ENCODE results near the gene FBXO42.

FBXO42 gene

GRCh38 chr1:16298653-16299052 lies 53.6 kb downstream of the FBXO42 start:
- no peak for TF ChIP-seq RAD21 (IDR thresholded peaks at IDR 0.05; ENCODE audit: low read depth)
- TF ChIP-seq TEAD4 (IDR thresholded peaks at IDR 0.05), result no peak
- no peak for TF ChIP-seq ZBTB7A (IDR thresholded peaks at IDR 0.05; ENCODE audit: low read depth)
- no peak for TF ChIP-seq EGR1 (IDR thresholded peaks at IDR 0.05)

- TF ChIP-seq FOXM1 (IDR thresholded peaks at IDR 0.05; ENCODE audit: borderline replicate concordance, low read depth), result no peak
- no peak for TF ChIP-seq TAF1 (IDR thresholded peaks at IDR 0.05; ENCODE audit: low read depth)
- TF ChIP-seq ZBTB7A (IDR thresholded peaks at IDR 0.05; ENCODE audit: low read depth), result no peak
- TF ChIP-seq USF1 (IDR thresholded peaks at IDR 0.05), result no peak
- no peak for TF ChIP-seq RAD21 (IDR thresholded peaks at IDR 0.05; ENCODE audit: low read depth)
- no peak for TF ChIP-seq EGR1 (IDR thresholded peaks at IDR 0.05)
- TF ChIP-seq YY1 (IDR thresholded peaks at IDR 0.05; ENCODE audit: low read depth), result no peak
- TF ChIP-seq TCF12 (IDR thresholded peaks at IDR 0.05; ENCODE audit: low read depth), result no peak
These were observed 55.6 kb downstream of the FBXO42 start for GRCh38 chr1:16296643-16297042.

GRCh38 chr1:16294219-16295212 lies 57.8 kb downstream of the FBXO42 start:
- TF ChIP-seq TCF12 (IDR thresholded peaks at IDR 0.05; ENCODE audit: low read depth) (no peak), RAD21 (IDR thresholded peaks at IDR 0.05; ENCODE audit: low read depth) (no peak), FOXM1 (IDR thresholded peaks at IDR 0.05; ENCODE audit: borderline replicate concordance, low read depth) (no peak), ZBTB7A (IDR thresholded peaks at IDR 0.05; ENCODE audit: low read depth) (no peak), MAX (IDR thresholded peaks at IDR 0.05) (no peak), CEBPB (IDR thresholded peaks at IDR 0.05) (no peak), YY1 (IDR thresholded peaks at IDR 0.05; ENCODE audit: low read depth) (no peak), USF1 (IDR thresholded peaks at IDR 0.05) (no peak), EP300 (IDR thresholded peaks at IDR 0.05; ENCODE audit: borderline replicate concordance) (no peak)

GRCh38 chr1:16293538-16293937 lies 58.7 kb downstream of the FBXO42 start:
- TF ChIP-seq USF1 (IDR thresholded peaks at IDR 0.05) (no peak), NFIC (IDR thresholded peaks at IDR 0.05) (no peak), CEBPB (IDR thresholded peaks at IDR 0.05) (no peak), REST (IDR thresholded peaks at IDR 0.05; ENCODE audit: low read depth) (no peak), TEAD4 (IDR thresholded peaks at IDR 0.05) (no peak), EP300 (IDR thresholded peaks at IDR 0.05; ENCODE audit: borderline replicate concordance) (no peak), ZBTB7A (IDR thresholded peaks at IDR 0.05; ENCODE audit: low read depth) (no peak), TCF12 (IDR thresholded peaks at IDR 0.05; ENCODE audit: low read depth) (no peak), TAF1 (IDR thresholded peaks at IDR 0.05; ENCODE audit: low read depth) (no peak), YY1 (IDR thresholded peaks at IDR 0.05; ENCODE audit: low read depth) (no peak), FOXM1 (IDR thresholded peaks at IDR 0.05; ENCODE audit: borderline replicate concordance, low read depth) (no peak), CREB1 (IDR thresholded peaks at IDR 0.05; ENCODE audit: low read depth) (no peak), RAD21 (IDR thresholded peaks at IDR 0.05; ENCODE audit: low read depth) (no peak), MAX (IDR thresholded peaks at IDR 0.05) (no peak), EGR1 (IDR thresholded peaks at IDR 0.05) (no peak)

- no peak for TF ChIP-seq MAX (IDR thresholded peaks at IDR 0.05)
- TF ChIP-seq RAD21 (IDR thresholded peaks at IDR 0.05; ENCODE audit: low read depth), result no peak
- TF ChIP-seq YY1 (IDR thresholded peaks at IDR 0.05; ENCODE audit: low read depth), result no peak
- TF ChIP-seq EGR1 (IDR thresholded peaks at IDR 0.05), result no peak
- TF ChIP-seq TAF1 (IDR thresholded peaks at IDR 0.05; ENCODE audit: low read depth), result no peak
- no peak for TF ChIP-seq CREB1 (IDR thresholded peaks at IDR 0.05; ENCODE audit: low read depth)
- TF ChIP-seq FOXM1 (IDR thresholded peaks at IDR 0.05; ENCODE audit: borderline replicate concordance, low read depth), result no peak
- no peak for TF ChIP-seq TCF12 (IDR thresholded peaks at IDR 0.05; ENCODE audit: low read depth)
- TF ChIP-seq TEAD4 (IDR thresholded peaks at IDR 0.05), result no peak
- TF ChIP-seq ZBTB7A (IDR thresholded peaks at IDR 0.05; ENCODE audit: low read depth), result no peak
- TF ChIP-seq USF1 (IDR thresholded peaks at IDR 0.05), result no peak
- TF ChIP-seq NFIC (IDR thresholded peaks at IDR 0.05), result no peak
- TF ChIP-seq CEBPB (IDR thresholded peaks at IDR 0.05), result no peak
- TF ChIP-seq REST (IDR thresholded peaks at IDR 0.05; ENCODE audit: low read depth), result no peak
- TF ChIP-seq EP300 (IDR thresholded peaks at IDR 0.05; ENCODE audit: borderline replicate concordance), result no peak
These were observed 59.5 kb downstream of the FBXO42 start for GRCh38 chr1:16292739-16293138.

Measured in Ishikawa (cell line).